ENCODE data around the gene ARID1B. TPM values are rescaled to one million over a fixed set of nuclear protein-coding genes. Genes with fewer than 3 reads are reported as not detected.

ARID1B gene
- total RNA-seq, 1 experiment from 2014 or later: 42.8 TPM

GRCh38 chr6:157017861-157018260, 240.7 kb downstream of the ARID1B start:
- H3K9me2 ChIP-seq (ENCODE audit: insufficient read depth): no peaks in the 10 kb centered on the region
- TF ChIP-seq CTCF (conservative IDR thresholded peaks at IDR 0.05) (no peak), EZH2 (IDR thresholded peaks at IDR 0.05; ENCODE audit: low read depth) (no peak)
- H3F3A ChIP-seq (ENCODE audit: insufficient read depth, low read depth): peaks cover 11% of the 10 kb centered on the region; the same call in 1 of the 2 replicates
- H4K20me1 ChIP-seq (ENCODE audit: insufficient read depth): peaks cover 7% of the 10 kb centered on the region; the same call in 1 of the 2 replicates
- H3K4me3 ChIP-seq: no peak overlapping the region
- H2AFZ ChIP-seq: no peak overlapping the region
- H3K4me2 ChIP-seq: no peak overlapping the region
- POLR2A ChIA-PET (ENCODE audit: unreplicated experiment): interaction anchor here (0.7 kb wide), 1 partner anchor 123 kb away, joined by 9 read pairs; no protein-coding TSS in a partner anchor
- peaks cover 19% of the 10 kb centered on the region for H3K79me2 ChIP-seq (ENCODE audit: low read depth)
- intact Hi-C loops (cut with micrococcal nuclease; ENCODE audit: unreplicated experiment): no loop called here
- no peaks in the 10 kb centered on the region for H3K9me3 ChIP-seq (ENCODE audit: insufficient read depth, low read depth)
- no peak overlapping the region for H3K27ac ChIP-seq
- H3K27me3 ChIP-seq (ENCODE audit: insufficient read depth, low read depth): no peaks in the 10 kb centered on the region
- H3K36me3 ChIP-seq (ENCODE audit: low read depth): no peaks in the 10 kb centered on the region
- no TSS peak for BruUV-seq (replicated peaks)
- no peak for DNase-seq
- CTCF ChIA-PET: interaction anchor here (0.7 kb wide), 1 partner anchor 83 kb away, joined by 9 read pairs; no protein-coding TSS in a partner anchor
- H3K4me1 ChIP-seq (replicated peaks; ENCODE audit: insufficient read depth): peaks cover 17% of the 10 kb centered on the region; the same call in 1 of the 2 replicates

GRCh38 chr6:157019115-157019641, 242.0 kb downstream of the ARID1B start:
- no TSS peak for BruUV-seq (replicated peaks)
- intact Hi-C loops (cut with micrococcal nuclease; ENCODE audit: unreplicated experiment): no loop called here
- Histone ChIP-seq H3K27ac (no peak overlapping the region), H2AFZ (no peak overlapping the region), H3K4me1 (replicated peaks; ENCODE audit: insufficient read depth) (peaks cover 20% of the 10 kb centered on the region; the same call in 1 of the 2 replicates), H3K79me2 (ENCODE audit: low read depth) (peaks cover 32% of the 10 kb centered on the region), H3K9me3 (ENCODE audit: insufficient read depth, low read depth) (no peaks in the 10 kb centered on the region), H3K27me3 (ENCODE audit: insufficient read depth, low read depth) (no peaks in the 10 kb centered on the region), H3F3A (ENCODE audit: insufficient read depth, low read depth) (peaks cover 11% of the 10 kb centered on the region; the same call in 1 of the 2 replicates), H3K36me3 (ENCODE audit: low read depth) (no peaks in the 10 kb centered on the region), H4K20me1 (ENCODE audit: insufficient read depth) (peaks cover 7% of the 10 kb centered on the region; the same call in 1 of the 2 replicates), H3K4me2 (no peak overlapping the region), H3K4me3 (no peak overlapping the region), H3K9me2 (ENCODE audit: insufficient read depth) (no peaks in the 10 kb centered on the region)
- ChIA-PET POLR2A (ENCODE audit: unreplicated experiment) (no interaction called here), CTCF (interaction anchor here (0.6 kb wide), 1 partner anchor 86 kb away, joined by 3 read pairs; no protein-coding TSS in a partner anchor)
- TF ChIP-seq EZH2 (IDR thresholded peaks at IDR 0.05; ENCODE audit: low read depth): no peak
- TF ChIP-seq CTCF (conservative IDR thresholded peaks at IDR 0.05): no peak
- no peak for DNase-seq

DNA sequence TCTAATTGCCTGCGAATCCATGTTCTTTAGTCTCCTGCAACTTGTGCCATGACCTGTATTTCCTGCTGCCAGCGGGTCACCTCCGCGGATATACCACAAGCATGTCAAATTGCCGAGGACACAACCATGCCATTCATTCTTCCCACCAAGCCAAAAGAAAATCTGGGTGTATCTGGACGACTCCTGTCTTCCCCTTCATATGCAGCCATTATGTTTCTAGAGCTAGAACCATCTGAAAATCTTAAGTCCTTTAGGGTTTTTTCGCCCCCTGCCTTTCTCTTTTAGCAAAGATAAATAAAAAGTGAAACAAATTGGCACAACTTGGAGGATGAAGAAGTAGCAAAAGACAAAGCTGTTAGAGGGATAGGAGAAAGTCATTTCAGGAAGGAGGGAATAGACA, 242.6 kb downstream of the ARID1B start:
- Histone ChIP-seq H3K4me3 (no peak overlapping the region), H4K20me1 (ENCODE audit: insufficient read depth) (peaks cover 6% of the 10 kb centered on the region; the same call in 1 of the 2 replicates), H3K4me1 (replicated peaks; ENCODE audit: insufficient read depth) (peaks cover 20% of the 10 kb centered on the region; the same call in 1 of the 2 replicates), H3K27ac (no peak overlapping the region), H3K79me2 (ENCODE audit: low read depth) (peaks cover 38% of the 10 kb centered on the region), H2AFZ (no peak overlapping the region), H3K4me2 (peak overlapping the region; percentile 82; the same call in 1 of the 2 replicates), H3K9me2 (ENCODE audit: insufficient read depth) (no peaks in the 10 kb centered on the region), H3K36me3 (ENCODE audit: low read depth) (0 out of 2 replicates have a peak, but pooled peaks cover under 1% of the 10 kb centered on the region), H3K27me3 (ENCODE audit: insufficient read depth, low read depth) (no peaks in the 10 kb centered on the region), H3F3A (ENCODE audit: insufficient read depth, low read depth) (peaks cover 11% of the 10 kb centered on the region; the same call in 1 of the 2 replicates), H3K9me3 (ENCODE audit: insufficient read depth, low read depth) (no peaks in the 10 kb centered on the region)
- ChIA-PET CTCF (interaction anchor here (0.6 kb wide), 1 partner anchor 87 kb away, joined by 3 read pairs; no protein-coding TSS in a partner anchor), POLR2A (ENCODE audit: unreplicated experiment) (interaction anchor here (0.6 to 0.8 kb wide), 2 partner anchors 359 to 904 kb away, joined by 4 to 8 read pairs; no protein-coding TSS in a partner anchor)
- intact Hi-C loops (cut with micrococcal nuclease; ENCODE audit: unreplicated experiment): loop anchor here (5.0 to 10.0 kb wide), 3 partner anchors 135 to 1237 kb away; no protein-coding TSS in a partner anchor
- no TSS peak for BruUV-seq (replicated peaks)
- TF ChIP-seq EZH2 (IDR thresholded peaks at IDR 0.05; ENCODE audit: low read depth) (no peak), CTCF (conservative IDR thresholded peaks at IDR 0.05) (no peak)
- no peak for DNase-seq

Data from PC-9 (cell line).